ENCODE measurements around the gene NEU2.
"Not testable (repeated sequence)": the region's sequence is repeated elsewhere in the genome, so short reads cannot be mapped to it uniquely, and the experiment has no call there.

The NEU2 gene

GRCh38 chr2:233010569-233011267 is 21.8 kb upstream of the NEU2 start:
- DNase-seq: no peak

- DNase-seq: no peak
Measured at GRCh38 chr2:233011268-233011650, 21.2 kb upstream of the NEU2 start.

- DNase-seq: no peak
Measured at GRCh38 chr2:233011702-233012131, 20.8 kb upstream of the NEU2 start.

- no peak for DNase-seq
Measured at GRCh38 chr2:233012301-233012971, 20.0 kb upstream of the NEU2 start.

- no peak for DNase-seq
Measured at GRCh38 chr2:233013027-233013461, 19.4 kb upstream of the NEU2 start, which contains the start of gene NGEF. TSS of gene NGEF (minus strand) at chr2:233013256. CDS start at chr2:232974890, 38,366 bp downstream.

- DNase-seq: no peak
Measured at GRCh38 chr2:233013650-233014049, 18.8 kb upstream of the NEU2 start.

GRCh38 chr2:233015019-233015645 is 17.3 kb upstream of the NEU2 start:
- DNase-seq: no peak

GRCh38 chr2:233017947-233018346 is 14.5 kb upstream of the NEU2 start:
- DNase-seq: no peak

GRCh38 chr2:233019610-233020009 is 12.9 kb upstream of the NEU2 start:
- not testable (repeated sequence) for DNase-seq

- DNase-seq: no peak
Measured at GRCh38 chr2:233020454-233020853, 12.0 kb upstream of the NEU2 start.

GRCh38 chr2:233021771-233022170 is 10.7 kb upstream of the NEU2 start:
- no peak for DNase-seq

GRCh38 chr2:233022561-233022960 is 9.9 kb upstream of the NEU2 start:
- no peak for DNase-seq

- DNase-seq: no peak
Measured at GRCh38 chr2:233023007-233023760, 9.3 kb upstream of the NEU2 start.

- no peak for DNase-seq
Measured at GRCh38 chr2:233023761-233024410, 8.6 kb upstream of the NEU2 start.

GRCh38 chr2:233025706-233026105 is 6.8 kb upstream of the NEU2 start:
- no peak for DNase-seq

GRCh38 chr2:233026198-233026813 is 6.2 kb upstream of the NEU2 start:
- DNase-seq: no peak

GRCh38 chr2:233029321-233029720 is 3.2 kb upstream of the NEU2 start:
- DNase-seq: no peak

- DNase-seq: no peak
Measured at GRCh38 chr2:233031556-233032500, 644 bp upstream of the NEU2 start.

GRCh38 chr2:233033672-233034071 is 1.2 kb downstream of the NEU2 start:
- DNase-seq: no peak

- DNase-seq: no peak
Measured at GRCh38 chr2:233034091-233034882, 1.8 kb downstream of the NEU2 start.

All from activated gamma-delta T cell treated with Interleukin-2 at 50 U/mL for 16 hours (primary cell).